GM19035 (cell line): ENCODE measurements around the gene RNU1-4.
"Not testable (repeated sequence)": the region's sequence is repeated elsewhere in the genome, so short reads cannot be mapped to it uniquely, and the experiment has no call there.

Experiments
- ATAC-seq: cut with Tn5 transposase; IDR thresholded peaks from one replicate; pipeline ENCODE4 v1.9.1; 2021; ENCODE audit not compliant: unreplicated experiment

The RNU1-4 gene

DNA sequence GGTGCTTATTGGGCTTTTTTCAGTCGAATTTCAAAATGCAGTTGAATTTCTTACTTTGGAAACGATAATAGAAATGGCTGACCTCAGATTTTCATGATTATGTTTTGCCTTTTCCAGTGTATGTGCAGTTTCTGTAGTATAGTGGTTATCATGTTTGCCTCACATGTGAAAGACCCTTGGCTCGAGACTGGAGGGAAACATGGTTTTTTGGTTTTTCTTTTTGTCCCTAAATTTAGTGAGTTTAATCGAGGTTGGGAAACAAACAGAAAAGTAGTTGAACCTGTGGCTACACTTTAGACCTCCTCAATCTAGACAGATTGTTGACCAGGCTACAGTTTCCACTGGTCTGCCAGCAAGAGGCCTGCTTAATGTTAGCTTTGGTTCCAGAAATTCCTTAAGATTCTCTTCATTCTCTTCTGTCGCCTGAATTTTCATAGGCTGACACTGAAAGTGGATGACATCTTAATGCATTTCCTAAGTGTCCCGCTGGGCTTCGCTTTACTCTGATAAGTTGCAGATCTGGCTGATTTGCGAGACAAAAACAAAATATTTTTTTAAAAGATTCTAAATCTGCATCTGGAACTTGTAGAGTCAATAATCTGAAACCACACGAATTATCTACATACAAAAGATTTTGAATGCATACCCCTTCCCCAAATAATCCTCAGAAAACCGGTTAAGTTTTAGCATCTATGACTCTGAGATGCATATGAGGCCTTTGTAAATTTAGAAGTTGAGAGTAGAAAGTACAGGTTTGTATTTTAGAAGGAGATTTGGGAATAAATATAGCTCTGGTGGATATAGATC, 14.7 kb upstream of the RNU1-4 start:
- ATAC-seq = not testable (repeated sequence)

DNA sequence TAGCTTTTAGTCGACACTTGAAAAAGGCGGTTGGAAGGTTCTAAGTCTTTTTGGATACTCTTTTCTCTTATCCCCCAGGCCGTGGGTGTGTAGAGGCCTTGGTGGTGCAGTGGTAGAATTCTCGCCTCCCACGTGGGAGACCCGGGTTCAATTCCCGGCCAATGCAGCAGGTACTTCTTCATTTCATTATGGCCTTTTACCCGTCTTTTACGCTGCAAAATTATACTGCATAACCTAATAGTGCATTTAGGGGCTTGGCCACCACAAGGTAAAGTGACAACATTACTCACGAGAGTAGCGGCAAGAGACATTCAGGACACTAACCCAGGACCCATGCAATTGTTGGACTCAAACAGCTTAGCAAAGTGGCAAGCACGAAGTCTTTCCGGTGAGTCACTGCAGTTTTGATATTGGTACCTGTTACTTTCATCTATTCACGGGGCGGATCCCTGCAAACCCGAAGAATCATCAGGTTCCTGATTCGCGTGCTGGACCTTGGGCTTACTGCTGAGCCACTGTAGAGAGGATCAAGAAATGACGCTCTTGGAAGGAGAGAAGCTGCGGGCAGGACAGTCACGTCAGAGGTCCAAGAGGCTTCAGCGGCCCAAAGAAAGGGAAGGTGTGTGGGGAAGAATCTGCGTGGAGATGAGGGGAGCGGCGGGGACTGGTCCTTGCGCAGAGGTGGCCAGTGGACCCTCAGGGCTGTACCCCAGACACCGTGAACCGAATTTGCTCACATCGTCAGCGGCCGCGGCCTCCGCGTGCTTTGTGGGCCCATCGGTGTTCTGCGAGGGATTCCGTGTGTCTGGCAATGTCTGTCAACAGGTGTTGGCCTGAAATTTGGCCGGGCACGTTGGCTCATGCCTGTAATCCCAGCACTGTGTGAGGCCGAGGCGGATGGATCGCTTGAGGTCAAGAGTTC, 12.9 kb upstream of the RNU1-4 start:
- no peak for ATAC-seq

DNA sequence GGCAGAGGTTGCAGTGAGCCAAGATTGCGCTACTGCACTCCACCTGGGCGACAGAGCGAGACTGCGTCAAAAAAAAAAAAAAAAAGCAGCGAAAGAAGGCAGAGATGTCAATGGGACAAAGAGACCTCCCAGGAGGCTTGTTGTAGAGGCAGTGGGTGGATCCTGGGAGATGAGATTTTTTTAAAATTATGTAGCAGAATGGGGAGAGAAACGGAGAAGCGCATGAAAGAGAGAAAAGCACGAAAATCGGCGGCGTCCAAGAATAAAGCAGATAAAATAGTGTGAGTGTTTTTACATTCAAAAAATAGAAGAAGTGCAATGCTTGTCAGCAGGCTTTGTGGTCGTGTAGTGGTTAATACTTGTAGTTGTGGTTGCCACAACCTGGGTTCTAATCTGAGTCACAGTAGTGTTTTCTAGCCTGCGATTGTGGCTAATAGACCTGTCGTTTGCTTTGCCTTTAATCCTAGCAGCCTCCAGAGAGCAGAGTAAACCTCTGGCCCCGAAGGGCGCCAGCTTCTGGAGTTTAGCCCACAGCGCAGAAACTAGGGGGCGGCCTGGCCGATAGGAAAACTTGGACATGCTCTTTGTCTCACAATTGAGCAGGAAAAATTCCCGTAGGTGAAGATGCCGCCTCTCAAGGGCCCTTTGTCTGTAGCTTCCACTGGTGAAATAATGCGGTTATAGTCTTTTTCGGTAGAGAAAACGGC, 11.9 kb upstream of the RNU1-4 start:
- not testable (repeated sequence) for ATAC-seq

DNA sequence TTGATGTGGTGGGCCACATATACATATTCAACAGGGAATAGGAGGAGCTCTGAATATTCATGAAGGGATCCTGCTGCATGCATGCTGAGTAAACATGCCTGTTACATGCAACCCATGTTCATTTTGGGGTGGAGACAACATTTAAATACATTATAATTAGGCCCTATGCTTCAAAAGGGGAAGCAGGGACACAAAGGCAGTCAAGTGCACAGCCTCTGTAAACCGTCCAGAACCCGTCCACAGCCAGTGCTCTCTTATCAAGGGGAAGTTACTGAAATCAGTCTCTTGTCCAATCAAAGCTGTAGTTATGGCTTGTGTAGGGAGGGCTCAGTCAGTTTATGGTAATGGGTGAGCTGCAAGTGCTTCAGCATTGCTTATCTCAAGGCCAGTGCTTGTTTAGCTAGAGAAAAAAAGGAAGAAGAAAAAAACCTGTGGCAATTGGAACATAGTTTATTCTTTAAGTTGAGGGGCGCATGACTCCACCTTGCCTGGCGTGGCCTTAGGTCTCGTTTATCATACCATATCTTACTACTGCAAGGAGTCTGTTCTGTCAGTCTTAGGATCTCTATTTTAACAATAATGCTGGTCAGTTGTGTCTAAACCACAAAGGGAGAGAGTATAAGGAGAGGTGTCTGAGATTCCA, 7.9 kb upstream of the RNU1-4 start:
- ATAC-seq = not testable (repeated sequence)

DNA sequence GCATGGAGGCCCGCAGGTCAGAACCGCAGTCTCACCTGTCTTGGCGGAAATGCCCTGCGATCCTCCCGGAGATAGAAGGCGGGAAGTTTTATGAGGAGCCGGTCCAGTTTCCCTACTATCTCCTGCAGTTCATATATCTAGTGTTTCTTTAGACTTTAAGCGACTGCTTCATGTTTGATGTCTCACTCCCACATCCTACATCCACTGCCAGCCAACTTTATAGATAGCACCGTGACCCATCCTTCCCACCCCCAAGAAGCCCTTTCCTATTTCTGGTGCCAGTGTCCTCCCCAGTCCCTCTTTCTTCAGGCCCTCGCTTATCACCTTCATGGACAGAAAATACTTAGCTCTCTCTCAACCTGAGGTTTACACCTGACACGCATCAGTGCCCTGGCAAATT, 914 bp downstream of the RNU1-4 start:
- not testable (repeated sequence) for ATAC-seq

DNA sequence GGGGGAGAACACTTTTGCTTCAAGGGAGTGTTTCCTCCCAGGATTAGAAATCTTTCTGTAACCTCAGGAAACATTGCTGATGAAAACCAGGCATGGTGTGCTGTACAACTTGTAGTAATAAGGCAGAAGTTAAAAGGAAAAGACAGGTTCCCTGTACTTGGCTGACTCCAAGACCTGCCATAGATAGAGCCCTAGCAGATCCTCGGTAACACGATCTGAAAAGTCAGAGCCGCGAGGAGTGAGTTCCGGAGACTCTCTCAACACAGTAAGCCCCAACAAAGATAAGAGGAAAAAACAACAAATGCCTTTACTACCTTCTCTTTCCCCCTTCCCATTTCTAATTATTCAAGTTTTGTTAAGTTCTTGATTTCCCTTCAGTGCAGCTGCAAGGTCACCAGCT, 7.3 kb downstream of the RNU1-4 start:
- not testable (repeated sequence) for ATAC-seq

DNA sequence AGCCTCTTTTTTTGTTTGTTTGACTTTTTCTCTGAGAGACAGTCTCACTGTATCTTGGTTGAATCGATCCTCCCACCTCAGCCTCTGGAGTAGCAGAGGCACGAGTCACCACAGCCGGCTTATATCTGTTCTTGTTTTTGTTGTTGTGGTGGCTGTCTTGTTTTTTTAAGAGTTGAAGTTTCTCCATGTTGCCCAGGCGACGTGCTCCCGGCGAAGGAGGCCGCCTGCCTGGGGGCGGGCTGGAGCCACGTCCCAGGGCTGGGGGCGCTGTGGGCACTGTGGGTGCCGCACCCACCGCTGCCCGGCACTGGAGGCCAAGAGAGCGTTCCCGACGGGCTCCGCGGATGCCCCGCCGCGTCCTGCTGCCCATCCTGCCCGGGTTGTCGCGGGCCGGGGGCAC, 8.4 kb downstream of the RNU1-4 start:
- ATAC-seq = not testable (repeated sequence)

DNA sequence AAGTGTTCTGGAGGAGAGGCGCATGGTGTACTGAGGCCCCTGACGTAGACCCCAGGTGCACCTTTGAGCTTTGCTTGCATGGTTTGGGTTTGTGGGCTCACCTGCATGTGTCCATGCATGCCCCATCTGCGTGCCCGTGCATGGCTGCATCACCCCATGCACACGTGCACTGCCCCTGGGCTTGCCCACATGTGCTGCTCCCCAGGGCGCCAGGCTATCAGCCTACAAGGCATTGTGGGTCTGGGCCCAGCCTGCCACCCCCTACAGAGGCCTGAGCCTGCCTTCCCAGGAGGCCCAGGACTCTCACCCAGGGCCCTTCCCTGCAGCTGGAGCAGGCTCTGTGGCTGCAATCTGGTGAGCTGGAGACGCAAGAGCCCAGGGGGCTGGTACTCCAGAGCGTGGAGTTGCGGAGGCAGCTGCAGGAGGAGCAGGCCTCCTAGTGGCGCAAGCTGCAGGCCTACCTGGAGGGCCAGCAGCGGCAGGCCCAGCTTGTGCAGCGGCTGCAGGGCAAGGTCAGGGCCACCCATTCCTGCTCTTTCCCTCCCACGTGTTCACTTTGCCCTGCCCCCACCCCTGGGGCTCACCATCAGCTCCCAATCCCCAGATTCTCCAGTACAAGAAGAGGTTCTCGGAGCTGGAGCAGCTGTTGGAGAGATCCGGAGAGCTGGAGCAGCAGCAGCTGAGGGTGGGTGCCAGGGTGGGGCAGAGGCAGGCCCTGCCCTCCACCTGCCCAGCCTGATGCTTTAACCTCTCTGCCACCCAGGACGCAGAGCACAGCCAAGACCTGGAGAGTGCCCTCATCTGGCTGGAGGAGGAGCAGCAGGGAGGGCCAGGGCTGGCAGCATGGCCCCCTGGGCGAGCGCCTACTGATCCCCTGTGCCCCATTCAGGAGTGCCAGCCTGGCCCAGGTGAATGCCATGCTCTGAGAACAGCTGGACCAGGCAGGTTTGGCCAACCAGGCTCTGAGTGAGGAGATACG, 9.9 kb downstream of the RNU1-4 start:
- ATAC-seq = not testable (repeated sequence)

DNA sequence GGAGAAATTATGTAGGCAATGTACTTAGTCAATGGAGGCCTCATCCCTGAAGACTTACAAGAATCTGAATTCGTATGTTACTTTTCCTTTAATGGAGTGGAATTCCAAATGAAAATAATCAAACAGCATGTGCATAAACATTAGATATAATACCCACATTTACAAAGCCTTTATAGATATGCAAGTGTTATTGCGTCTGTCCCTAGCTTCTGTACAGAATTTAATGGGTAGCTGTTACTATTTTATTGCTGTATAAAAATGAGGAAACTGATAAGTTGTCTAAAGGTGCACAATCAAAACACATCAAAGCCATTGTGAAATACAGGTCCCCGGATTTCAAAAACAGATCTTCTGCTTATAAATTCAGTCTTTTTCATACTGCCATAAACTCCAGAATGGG, 12.5 kb downstream of the RNU1-4 start:
- not testable (repeated sequence) for ATAC-seq

DNA sequence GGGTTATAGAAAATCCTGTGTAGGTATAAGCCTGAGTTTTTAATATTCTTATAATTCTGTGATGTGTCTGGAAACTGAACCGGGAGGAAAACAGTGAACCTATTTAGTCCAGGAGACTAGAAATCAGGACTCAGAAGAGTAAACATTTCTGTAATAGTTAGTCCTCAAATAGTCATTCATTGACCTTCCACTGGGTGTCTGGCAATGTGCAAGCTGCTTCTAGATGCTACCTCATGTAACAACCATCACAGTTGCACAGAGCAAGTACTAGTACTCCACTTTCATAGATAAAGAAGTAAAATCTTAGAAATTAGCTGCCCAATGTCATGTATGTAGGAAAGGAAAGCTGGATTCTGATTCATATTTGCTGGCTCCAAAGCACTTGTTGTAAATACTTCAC, 15.1 kb downstream of the RNU1-4 start:
- ATAC-seq = not testable (repeated sequence)

DNA sequence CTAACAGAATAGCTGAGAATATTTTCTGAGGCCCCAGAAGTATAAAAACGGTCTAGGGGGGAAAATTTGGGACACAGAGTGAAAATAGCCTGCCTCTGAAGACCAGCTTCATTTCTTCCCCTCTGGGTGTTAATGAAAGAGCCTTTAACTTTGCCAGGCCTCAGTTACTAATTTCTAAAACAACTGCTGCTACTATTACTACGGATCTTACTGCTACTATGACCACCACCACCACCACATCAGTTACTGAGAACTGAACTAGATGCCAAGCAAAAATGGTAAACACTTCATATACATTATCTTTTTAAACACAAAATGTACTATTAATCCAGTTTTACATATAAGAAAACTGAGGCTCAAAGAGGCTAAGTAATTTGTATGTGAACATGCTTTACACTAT, 15.6 kb downstream of the RNU1-4 start:
- not testable (repeated sequence) for ATAC-seq

DNA sequence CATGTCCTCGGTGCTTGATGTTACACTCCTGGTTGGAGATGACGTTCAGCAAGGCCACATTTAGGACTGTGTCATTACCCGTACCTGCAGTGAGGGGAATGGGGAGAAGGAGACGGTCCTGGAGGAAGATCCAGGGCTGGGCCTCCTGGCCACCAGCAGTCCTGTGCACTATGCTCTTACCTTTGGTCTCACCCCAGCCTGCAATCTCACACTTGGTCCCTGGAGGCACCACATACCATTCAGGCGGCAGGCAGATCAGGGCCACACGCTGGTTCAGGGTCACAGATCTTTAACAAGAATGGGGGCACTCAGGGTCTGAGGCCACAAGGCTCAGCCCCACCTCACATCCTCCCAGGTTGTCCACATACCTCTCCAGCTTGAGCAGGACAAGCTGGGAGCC, 17.3 kb downstream of the RNU1-4 start:
- not testable (repeated sequence) for ATAC-seq

DNA sequence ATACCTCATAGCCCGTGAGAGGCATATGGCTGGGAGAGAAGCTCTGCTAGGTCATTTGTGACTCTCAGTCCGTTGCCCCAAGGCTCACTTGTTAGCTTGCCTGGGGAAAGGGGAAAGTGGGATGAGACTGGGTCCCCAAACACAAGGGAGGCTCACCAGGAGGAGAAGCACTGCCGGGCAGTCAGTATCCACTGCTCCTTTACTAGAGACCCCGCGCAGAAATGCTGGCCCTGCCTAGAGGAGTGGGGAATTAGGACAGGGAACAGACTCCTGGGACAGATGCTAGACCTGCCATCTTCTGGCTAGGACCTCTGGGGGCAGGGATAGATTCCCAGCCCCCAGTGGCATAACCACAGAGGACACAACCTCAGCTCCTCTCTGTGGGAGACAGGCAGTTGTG, 17.7 kb downstream of the RNU1-4 start:
- ATAC-seq = not testable (repeated sequence)

DNA sequence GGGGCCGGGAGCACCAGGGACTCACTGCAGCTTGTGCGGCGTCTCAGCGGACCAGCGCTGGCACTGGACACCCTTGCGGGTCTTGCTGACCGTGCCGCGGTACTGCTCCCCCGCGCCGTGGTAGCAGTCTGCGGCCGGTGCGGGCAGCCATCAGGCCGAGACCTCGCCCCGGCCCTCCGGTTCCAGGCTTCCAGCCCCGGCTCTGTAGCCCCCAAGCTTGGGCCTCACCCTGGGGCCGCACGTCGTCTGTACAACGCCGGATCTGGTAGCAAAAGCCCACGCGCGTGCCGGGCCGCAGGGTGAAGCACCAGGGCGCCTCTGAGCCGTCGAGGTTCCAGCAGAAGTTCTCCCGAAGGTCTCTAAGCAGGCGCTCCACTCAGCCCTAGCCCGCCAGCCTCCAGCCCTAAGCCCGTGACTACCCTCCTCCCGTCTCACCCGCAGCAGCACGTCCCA, 18.8 kb downstream of the RNU1-4 start:
- ATAC-seq = not testable (repeated sequence)

DNA sequence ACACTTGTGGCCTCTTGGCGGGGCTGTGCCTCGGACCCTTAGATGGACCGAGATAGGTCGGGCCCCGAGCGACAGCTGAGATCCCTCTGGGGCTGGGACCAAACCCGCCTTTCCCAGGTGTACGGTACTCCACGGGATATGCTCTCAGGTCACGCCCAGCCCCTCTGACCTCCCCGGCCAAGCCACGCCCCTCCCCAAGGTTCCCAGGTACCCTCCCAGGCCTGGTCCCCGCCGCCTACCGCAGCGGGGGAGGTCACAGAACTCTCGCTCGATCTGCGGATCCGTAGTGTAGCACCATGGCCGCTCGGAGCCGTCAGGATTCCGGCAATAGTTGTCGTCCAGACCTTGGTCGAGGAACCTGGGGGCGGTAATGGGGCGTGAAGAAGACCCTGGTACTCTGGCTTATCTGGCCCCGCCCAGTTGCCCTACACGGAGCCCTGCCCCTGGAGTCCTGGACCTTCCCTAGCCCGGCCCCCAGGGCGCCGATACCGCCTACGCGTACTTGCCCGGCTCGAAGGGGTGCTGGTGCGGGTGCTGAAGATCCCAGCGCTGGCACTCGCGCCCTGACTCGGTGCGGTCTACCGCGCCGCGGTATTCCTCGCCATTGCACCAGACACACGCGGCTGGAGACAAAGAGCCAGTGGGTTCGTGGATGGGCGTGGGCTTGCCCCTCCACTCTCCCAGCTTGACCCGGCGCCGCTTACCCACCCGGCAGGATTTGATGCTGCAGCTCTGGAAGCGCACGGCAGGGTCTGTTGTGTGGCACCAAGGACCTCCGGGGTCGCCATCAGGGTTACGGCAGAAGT, 19.5 kb downstream of the RNU1-4 start:
- not testable (repeated sequence) for ATAC-seq

DNA sequence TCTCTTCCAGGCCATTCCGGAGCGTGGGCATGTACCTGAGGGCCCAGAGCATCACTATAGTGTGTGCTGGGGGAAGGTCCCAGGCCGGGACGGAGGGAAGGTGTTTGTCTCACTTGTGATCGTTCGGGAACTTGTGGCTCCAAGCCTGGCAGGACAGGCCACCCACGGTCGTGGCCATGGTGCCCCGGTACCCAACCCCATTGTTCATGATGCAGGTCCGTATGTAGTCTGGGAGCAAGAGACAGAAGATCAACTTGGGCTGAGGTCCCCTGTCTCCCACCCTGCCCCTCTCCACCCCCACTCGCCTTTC, 20.1 kb downstream of the RNU1-4 start:
- ATAC-seq = not testable (repeated sequence)

DNA sequence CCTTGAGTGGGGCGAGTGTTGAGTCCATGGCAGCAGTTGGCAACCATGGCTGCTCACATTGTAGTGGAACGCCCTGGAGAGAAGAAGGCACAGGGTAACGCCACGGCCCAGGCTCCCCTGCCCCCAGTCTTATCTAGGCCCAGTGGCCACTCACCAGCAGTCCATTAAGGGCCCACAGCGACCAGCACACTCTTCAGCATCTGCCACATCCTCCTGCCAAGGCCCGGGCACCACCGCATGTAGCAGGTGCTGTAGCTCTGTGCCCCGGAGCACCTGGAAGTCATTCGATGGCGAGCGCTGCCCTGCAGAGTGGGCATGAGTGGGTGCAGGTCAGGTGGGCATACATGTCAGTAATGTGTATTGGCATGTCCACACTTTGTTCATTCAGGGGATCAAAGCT, 20.5 kb downstream of the RNU1-4 start:
- not testable (repeated sequence) for ATAC-seq

DNA sequence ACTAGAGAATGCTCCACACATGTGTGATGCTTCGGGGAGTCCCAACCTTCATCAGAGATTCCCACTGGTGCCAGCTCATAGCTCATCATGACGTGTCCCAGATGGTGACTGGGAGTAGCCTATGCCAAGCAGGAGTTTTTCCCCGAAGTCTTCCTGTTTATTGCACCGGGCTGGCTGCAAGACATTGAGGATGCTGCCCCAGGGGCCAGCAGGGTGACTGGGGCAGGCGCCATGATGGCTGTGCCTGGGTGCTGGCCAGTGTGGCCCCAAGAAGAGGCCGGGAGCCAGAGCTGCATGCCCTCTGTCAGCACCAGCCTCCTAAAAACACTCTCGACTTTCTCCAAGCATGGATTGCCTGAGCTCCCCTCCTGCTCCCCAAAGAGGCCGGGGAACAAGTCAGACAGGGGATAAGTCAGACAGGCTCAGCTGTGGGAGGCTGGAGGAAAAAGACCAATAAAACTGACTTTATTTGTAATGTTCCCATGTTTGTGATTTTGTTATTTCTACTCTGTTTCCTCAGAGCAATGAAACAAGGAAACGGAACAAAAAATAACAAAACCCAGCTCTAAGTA, 24.0 kb downstream of the RNU1-4 start:
- ATAC-seq = not testable (repeated sequence)
